ENCODE data around the gene ZCCHC12.

- TF ChIP-seq CTCF (IDR thresholded peaks at IDR 0.05) (no peak), POLR2A (IDR thresholded peaks at IDR 0.05) (no peak)
Measured at GRCh38 chrX:118847676-118848075, 24.1 kb downstream of the ZCCHC12 start.
